ENCODE data around the gene NLRP7. TPM values are rescaled to one million over a fixed set of nuclear protein-coding genes. Genes with fewer than 3 reads are reported as not detected.
"Not testable (repeated sequence)": the region's sequence is repeated elsewhere in the genome, so short reads cannot be mapped to it uniquely, and the experiment has no call there.

The NLRP7 gene
- total RNA-seq, 4 donors from 2014 or later = not detected

DNA sequence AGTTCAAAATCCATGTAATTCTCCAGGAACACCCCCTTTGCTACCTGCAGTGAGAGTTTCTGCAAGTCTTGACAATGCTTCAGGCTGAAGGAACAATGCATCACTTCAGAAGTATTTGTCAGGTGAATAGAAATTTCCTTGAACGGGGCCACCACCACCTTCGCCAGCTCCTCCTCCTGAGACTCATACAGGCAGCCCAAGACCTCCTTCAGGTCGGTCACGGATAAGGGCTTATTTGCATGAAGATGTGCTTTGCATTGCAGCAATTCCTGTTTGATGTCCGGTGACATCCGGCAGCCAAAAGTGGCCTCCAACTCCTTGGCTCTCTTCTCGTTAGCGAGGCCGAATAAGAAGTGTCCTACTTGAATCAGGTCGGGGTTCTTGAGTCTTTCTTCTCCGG lies 8.4 kb downstream of the NLRP7 start:
- TF ChIP-seq, protein P1, sequence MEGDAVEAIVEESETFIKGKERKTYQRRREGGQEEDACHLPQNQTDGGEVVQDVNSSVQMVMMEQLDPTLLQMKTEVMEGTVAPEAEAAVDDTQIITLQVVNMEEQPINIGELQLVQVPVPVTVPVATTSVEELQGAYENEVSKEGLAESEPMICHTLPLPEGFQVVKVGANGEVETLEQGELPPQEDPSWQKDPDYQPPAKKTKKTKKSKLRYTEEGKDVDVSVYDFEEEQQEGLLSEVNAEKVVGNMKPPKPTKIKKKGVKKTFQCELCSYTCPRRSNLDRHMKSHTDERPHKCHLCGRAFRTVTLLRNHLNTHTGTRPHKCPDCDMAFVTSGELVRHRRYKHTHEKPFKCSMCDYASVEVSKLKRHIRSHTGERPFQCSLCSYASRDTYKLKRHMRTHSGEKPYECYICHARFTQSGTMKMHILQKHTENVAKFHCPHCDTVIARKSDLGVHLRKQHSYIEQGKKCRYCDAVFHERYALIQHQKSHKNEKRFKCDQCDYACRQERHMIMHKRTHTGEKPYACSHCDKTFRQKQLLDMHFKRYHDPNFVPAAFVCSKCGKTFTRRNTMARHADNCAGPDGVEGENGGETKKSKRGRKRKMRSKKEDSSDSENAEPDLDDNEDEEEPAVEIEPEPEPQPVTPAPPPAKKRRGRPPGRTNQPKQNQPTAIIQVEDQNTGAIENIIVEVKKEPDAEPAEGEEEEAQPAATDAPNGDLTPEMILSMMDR (IDR thresholded peaks at IDR 0.05) = no peak
- TF ChIP-seq POLR2A (IDR thresholded peaks at IDR 0.05) = no peak
- DNase-seq (ENCODE audit: low spot score in 2 of 2) = no peak
- intact Hi-C loops (cut with DNase I; ENCODE audit: low total_unique reads) = no loop called here
- no peak overlapping the region for H3K4me3 ChIP-seq (ENCODE audit: low read depth, poor library complexity, severe bottlenecking)
- WGBS, 2 donors = 72 to 74% methylated on average over 11 of the region's 11 CpGs

DNA sequence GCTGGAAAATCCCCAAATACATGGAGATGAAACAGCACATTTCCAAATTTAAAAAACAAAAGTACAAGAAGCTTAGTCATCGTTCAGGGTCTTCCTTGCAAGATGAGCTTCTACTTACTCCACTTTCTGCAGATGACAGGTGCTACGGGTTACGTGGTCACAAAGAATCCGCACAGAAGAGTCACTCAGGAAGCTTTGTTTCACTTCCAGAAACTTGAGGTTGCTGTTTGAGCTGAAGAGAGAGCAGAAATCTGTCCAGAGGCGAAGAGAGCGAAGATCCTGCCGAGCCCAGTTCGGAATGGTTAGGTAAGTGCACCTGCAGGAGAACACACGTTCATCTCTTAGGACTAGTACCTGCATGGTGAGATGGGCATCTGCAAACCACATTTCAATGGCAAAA lies 9.4 kb downstream of the NLRP7 start:
- 73 to 76% methylated on average over 9 of the region's 9 CpGs for WGBS, 2 donors
- intact Hi-C loops (cut with DNase I; ENCODE audit: low total_unique reads) = no loop called here
- no peak overlapping the region for H3K4me3 ChIP-seq (ENCODE audit: low read depth, poor library complexity, severe bottlenecking)
- TF ChIP-seq, protein P1 (IDR thresholded peaks at IDR 0.05) = no peak
- TF ChIP-seq POLR2A (IDR thresholded peaks at IDR 0.05) = no peak
- no peak for DNase-seq (ENCODE audit: low spot score in 2 of 2)

DNA sequence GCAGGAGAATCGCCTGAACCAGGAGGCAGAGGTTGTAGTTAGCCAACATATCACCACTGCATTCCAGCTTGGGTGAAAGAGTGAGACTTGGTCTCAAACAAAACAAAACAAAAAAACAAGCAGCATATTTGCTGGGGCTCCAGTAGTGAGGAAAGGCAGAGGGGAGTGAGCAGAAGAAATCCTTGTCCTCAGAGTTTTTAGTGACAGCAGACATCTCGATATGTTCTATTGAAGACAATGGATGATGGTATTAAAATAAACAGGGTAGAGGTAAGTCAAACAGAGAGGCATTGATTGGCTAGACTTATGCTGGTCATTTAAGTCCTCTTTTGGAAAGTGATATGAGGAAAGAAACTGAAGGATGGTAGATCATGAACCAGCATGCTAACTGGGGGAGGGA lies 19.0 kb downstream of the NLRP7 start:
- intact Hi-C loops (cut with DNase I; ENCODE audit: low total_unique reads) = no loop called here
- H3K4me3 ChIP-seq (ENCODE audit: low read depth, poor library complexity, severe bottlenecking) = no peak overlapping the region
- TF ChIP-seq, protein P1 (IDR thresholded peaks at IDR 0.05) = no peak
- WGBS, 2 donors = 96 to 98% methylated on average over 2 of the region's 2 CpGs
- DNase-seq (ENCODE audit: low spot score in 2 of 2) = no peak

DNA sequence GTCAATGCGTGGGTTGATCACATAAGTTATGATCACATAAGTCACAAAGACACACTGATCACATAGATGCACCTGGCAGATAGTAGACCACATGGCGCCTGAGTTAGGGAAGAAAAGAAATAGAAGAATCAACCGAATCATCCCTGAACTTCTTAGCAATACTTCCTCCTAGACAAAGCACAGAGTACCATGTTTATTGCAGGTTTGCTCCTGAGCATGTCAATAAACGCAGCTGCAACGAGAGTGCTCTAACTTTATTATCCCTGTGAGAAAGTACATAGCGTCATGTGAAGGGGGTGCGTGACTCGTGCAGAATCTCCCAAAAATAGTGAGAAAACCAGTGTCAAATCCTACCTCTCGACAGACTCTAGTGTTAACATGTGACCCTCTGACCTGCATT lies 24.1 kb downstream of the NLRP7 start:
- DNase-seq (ENCODE audit: low spot score in 2 of 2) = no peak
- no peak overlapping the region for H3K4me3 ChIP-seq (ENCODE audit: low read depth, poor library complexity, severe bottlenecking)
- intact Hi-C loops (cut with DNase I; ENCODE audit: low total_unique reads) = no loop called here
- WGBS, 2 donors = 61 to 62% methylated on average over 9 of the region's 9 CpGs
- TF ChIP-seq POLR2A (IDR thresholded peaks at IDR 0.05) = no peak
- TF ChIP-seq, protein P1 (IDR thresholded peaks at IDR 0.05) = no peak

DNA sequence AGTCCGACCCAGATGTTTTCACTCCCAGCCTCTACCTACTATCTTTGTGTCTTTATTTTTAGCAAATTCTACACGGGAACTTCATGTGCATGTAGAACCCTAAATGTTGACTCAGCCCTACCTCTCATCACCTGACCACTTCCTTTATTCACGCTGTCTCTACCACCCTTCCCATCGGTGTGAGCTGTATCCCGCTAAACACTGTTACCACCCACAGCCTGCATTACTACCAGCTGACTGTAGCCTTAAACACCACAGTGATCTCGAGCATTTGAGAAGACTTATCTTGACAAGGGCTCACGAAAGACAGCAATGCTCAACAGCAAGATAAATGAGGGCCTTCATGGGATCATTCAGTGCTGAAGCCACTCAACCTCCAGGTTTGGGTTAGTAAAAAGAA lies 26.2 kb downstream of the NLRP7 start:
- intact Hi-C loops (cut with DNase I; ENCODE audit: low total_unique reads) = no loop called here
- no peak overlapping the region for H3K4me3 ChIP-seq (ENCODE audit: low read depth, poor library complexity, severe bottlenecking)
- DNase-seq (ENCODE audit: low spot score in 2 of 2) = no peak
- no peak for TF ChIP-seq POLR2A (IDR thresholded peaks at IDR 0.05)
- TF ChIP-seq, protein P1 (IDR thresholded peaks at IDR 0.05) = no peak
- 62 to 68% methylated on average over 7 of the region's 7 CpGs for WGBS, 2 donors

DNA sequence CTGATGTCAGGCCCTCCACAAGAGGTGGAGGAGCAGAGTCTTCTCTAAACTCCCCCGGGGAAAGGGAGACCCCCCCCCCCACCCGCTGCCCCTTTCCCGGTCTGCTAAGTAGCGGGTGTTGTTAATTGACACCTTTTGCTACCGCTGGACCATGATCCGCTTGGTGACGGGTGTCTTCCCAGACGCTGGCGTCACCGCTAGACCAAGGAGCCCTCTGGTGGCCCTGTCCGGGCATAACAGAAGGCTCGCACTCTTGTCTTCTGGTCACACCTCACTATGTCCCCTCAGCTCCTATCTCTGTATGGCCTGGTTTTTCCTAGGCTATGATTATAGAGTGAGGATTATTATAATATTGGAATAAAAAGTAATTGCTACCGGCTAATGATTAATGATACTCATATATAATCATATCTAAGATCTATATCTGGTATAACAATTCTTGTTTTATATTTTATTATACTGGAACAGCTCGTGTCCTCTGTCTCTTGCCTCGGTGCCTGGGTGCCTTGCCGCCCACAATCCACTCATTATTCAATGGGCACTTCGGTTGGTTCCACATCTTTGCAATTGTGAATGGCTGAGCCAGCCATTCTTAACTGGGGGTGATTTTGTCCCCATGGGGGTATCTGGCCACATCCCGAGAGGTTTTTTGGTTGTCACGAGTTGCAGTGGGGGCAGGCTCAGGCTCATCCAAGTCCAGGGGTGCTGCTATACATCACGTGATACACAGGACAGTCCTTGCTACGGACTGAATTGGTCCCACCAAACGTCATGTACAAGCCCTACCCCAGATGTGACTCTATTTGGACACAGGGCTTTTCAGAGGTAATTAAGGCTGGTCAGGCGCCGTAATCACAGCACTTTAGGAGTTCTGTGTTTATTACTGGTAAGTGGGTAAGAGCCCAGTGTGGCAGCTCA lies 27.4 kb downstream of the NLRP7 start:
- DNase-seq (ENCODE audit: low spot score in 2 of 2); H3K4me3 ChIP-seq (ENCODE audit: low read depth, poor library complexity, severe bottlenecking); intact Hi-C loops (cut with DNase I; ENCODE audit: low total_unique reads): not testable (repeated sequence)
- WGBS, 2 donors = 37 to 59% methylated on average over 13 to 20 of the region's 24 CpGs

Measured in lower leg skin (tissue), 4 donors.